Smooth muscle cell (in vitro differentiated cells): ENCODE data around the gene MFF. TPM values are rescaled to one million over a fixed set of nuclear protein-coding genes. Genes with fewer than 3 reads are reported as not detected.

Experiments
- DNase-seq: peaks from one replicate; lab custom pipeline; 2025; ENCODE audit not compliant: unreplicated experiment; lab: John Stamatoyannopoulos, UW
- H2AFZ ChIP-seq: fragments of 200-600 bp; sonication (generic); 2 replicates; pipeline ENCODE4 v1.6.0; 2016; ENCODE audit warnings: antibody characterized with exemption, low read depth, mild to moderate bottlenecking
- H3F3A ChIP-seq: fragments of 200-600 bp; sonication (generic); 2 replicates; pipeline ENCODE4 v1.6.0; 2017; ENCODE audit warnings: antibody characterized with exemption, low read depth
- H3K27ac ChIP-seq: fragments of 200-600 bp; sonication (generic); 2 replicates; pipeline ENCODE4 v1.5.1; 2016; ENCODE audit warnings: low read depth, mild to moderate bottlenecking
- H3K27me3 ChIP-seq: fragments of 200-600 bp; sonication (generic); 2 replicates; pipeline ENCODE4 v1.6.1; 2016; ENCODE audit warnings: low read depth, mild to moderate bottlenecking
- H3K36me3 ChIP-seq: fragments of 200-600 bp; sonication (generic); 2 replicates; pipeline ENCODE4 v1.5.1; 2016; ENCODE audit warnings: low read depth
- H3K4me1 ChIP-seq: fragments of 200-600 bp; sonication (generic); 2 replicates; pipeline ENCODE4 v1.5.1; 2016; ENCODE audit warnings: low read depth
- H3K4me2 ChIP-seq: fragments of 200-600 bp; sonication (generic); 2 replicates; pipeline ENCODE4 v1.6.0; 2016; ENCODE audit warnings: mild to moderate bottlenecking
- H3K4me3 ChIP-seq: fragments of 200-600 bp; sonication (generic); 2 replicates; pipeline ENCODE4 v1.5.1; 2016; ENCODE audit warnings: mild to moderate bottlenecking
- H3K79me2 ChIP-seq: fragments of 200-600 bp; sonication (generic); 2 replicates; pipeline ENCODE4 v1.6.0; 2016; ENCODE audit warnings: low read depth, mild to moderate bottlenecking
- H3K9ac ChIP-seq: fragments of 200-600 bp; sonication (generic); 2 replicates; pipeline ENCODE4 v1.6.0; 2016; ENCODE audit warnings: low read depth
- H3K9me3 ChIP-seq: fragments of 200-600 bp; sonication (generic); replicated peaks from 2 replicates; pipeline ENCODE4 v1.5.1; 2016; ENCODE audit warnings: low read depth
- H4K20me1 ChIP-seq: fragments of 200-600 bp; sonication (generic); 2 replicates; pipeline ENCODE4 v1.6.0; 2016; ENCODE audit warnings: low read depth
- WGBS: methylation state at CpG from one replicate; pipeline ENCODE4 v1.1.7; 2016; ENCODE audit warnings: low lambda C conversion rate; 5-methylcytosine and 5-hydroxymethylcytosine counted together
- polyA plus RNA-seq: library from polyadenylated mRNA; unstranded; fragments of >200 nt; fragmentation: Nextera tagmentation; extraction: Ambion mirVana; gene quantifications from 2 replicates; pipeline ENCODE4 v1.2.1, GENCODE V29; 2016
- total RNA-seq: library from RNA; depleted of rRNA; stranded (reverse); fragments of >200 nt; gene quantifications from 2 replicates; pipeline ENCODE4 v1.2.3, GENCODE V29; 2014
- TF ChIP-seq, protein P1 (sequence below): fragments of 200-600 bp; sonication (generic); IDR thresholded peaks from 2 replicates; pipeline ENCODE4 v1.5.1; 2017; ENCODE audit warnings: borderline replicate concordance, mild to moderate bottlenecking, antibody characterized with exemption; ENCODE audit not compliant: insufficient read depth, poor library complexity, severe bottlenecking

The MFF gene
- total and polyA plus RNA-seq, 2 experiments from 2014 or later: 106 to 121 TPM

DNA sequence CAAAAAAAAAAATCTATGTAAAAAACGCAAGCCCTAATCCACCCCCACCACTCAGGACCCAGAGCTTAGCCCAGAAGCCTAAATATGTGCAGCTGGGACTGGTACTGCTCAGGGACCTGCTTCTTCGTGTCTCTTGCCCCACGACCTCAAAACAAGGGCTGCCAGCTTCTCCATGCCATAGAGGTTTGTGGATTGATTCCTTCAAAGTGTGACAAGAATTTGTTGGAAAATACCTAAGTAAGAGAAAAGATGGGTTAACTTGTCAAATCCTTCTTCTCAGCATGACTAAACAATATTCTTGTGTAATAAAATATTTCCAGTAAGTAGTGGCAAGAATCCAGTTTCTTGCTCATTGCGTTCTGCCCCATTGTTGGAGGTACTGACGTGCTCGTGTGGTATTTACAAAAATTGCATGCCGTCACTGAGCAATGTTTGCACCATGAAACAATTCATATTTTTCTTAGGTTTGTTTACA is 63.5 kb downstream of the MFF start:
- Histone ChIP-seq H3F3A (no peaks in the 10 kb centered on the region), H3K36me3 (no peaks in the 10 kb centered on the region), H3K9ac (no peak overlapping the region), H3K4me3 (no peak overlapping the region), H2AFZ (no peak overlapping the region), H3K79me2 (no peaks in the 10 kb centered on the region), H3K4me1 (no peaks in the 10 kb centered on the region), H3K9me3 (no peaks in the 10 kb centered on the region), H3K4me2 (no peak overlapping the region), H3K27me3 (no peaks in the 10 kb centered on the region), H3K27ac (no peak overlapping the region), H4K20me1 (no peaks in the 10 kb centered on the region)
- 95% methylated on average over 7 of the region's 7 CpGs for WGBS
- no peak for DNase-seq
- TF ChIP-seq, protein P1, sequence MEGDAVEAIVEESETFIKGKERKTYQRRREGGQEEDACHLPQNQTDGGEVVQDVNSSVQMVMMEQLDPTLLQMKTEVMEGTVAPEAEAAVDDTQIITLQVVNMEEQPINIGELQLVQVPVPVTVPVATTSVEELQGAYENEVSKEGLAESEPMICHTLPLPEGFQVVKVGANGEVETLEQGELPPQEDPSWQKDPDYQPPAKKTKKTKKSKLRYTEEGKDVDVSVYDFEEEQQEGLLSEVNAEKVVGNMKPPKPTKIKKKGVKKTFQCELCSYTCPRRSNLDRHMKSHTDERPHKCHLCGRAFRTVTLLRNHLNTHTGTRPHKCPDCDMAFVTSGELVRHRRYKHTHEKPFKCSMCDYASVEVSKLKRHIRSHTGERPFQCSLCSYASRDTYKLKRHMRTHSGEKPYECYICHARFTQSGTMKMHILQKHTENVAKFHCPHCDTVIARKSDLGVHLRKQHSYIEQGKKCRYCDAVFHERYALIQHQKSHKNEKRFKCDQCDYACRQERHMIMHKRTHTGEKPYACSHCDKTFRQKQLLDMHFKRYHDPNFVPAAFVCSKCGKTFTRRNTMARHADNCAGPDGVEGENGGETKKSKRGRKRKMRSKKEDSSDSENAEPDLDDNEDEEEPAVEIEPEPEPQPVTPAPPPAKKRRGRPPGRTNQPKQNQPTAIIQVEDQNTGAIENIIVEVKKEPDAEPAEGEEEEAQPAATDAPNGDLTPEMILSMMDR: no peak

DNA sequence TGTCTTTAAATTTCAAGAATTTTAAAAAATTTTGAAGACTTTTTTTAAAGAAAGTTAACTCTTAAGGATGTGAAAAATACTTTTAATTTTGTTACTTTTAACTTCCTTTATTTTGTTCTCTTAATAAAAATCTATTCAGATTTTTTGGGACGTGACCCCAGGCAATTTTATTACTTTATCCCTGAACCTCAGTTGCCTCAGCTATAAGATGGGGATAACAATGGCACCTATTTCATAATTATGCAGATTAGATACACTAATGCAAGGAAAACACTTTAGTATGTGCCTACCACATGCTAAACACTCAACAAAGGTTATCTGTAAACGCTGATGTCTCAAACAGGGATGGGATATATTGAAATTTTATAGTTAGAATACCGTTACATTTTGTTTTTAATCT is 64.2 kb downstream of the MFF start:
- TF ChIP-seq, protein P1: no peak
- H3K27ac ChIP-seq: no peak overlapping the region
- no peak overlapping the region for H3K9ac ChIP-seq

DNA sequence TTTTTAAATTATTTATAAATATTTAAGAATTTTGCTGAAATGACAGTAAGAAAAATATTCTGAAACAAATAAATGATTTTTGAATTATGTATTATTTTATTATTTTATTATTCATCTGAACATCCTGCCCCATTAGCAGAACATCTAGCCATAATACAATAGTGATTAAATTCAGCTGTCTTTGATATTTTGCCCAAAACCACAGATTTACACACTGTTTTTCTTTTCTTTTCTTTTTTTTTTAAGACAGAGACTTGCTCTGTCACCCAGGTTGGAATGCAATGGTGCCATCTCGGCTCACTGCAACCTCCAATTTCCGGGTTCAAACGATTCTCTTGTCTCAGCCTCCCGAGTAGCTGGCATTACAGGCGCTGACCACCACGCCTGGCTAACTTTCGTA is 64.6 kb downstream of the MFF start:
- 95% methylated on average over 7 of the region's 7 CpGs for WGBS
- H3F3A ChIP-seq: no peaks in the 10 kb centered on the region
- H3K27me3 ChIP-seq: no peaks in the 10 kb centered on the region
- H3K4me2 ChIP-seq: no peak overlapping the region
- TF ChIP-seq, protein P1: no peak
- no peak overlapping the region for H3K4me3 ChIP-seq
- H3K4me1 ChIP-seq: no peaks in the 10 kb centered on the region
- H4K20me1 ChIP-seq: no peaks in the 10 kb centered on the region
- no peak overlapping the region for H2AFZ ChIP-seq
- H3K9me3 ChIP-seq: no peaks in the 10 kb centered on the region
- DNase-seq: no peak
- H3K9ac ChIP-seq: no peak overlapping the region
- no peak overlapping the region for H3K27ac ChIP-seq
- H3K79me2 ChIP-seq: no peaks in the 10 kb centered on the region
- no peaks in the 10 kb centered on the region for H3K36me3 ChIP-seq

More for the DNA sequence above, 64.2 kb downstream of the MFF start:
- Histone ChIP-seq H3K4me3 (no peak overlapping the region), H2AFZ (no peak overlapping the region), H3K79me2 (no peaks in the 10 kb centered on the region), H4K20me1 (no peaks in the 10 kb centered on the region), H3K27me3 (no peaks in the 10 kb centered on the region), H3F3A (no peaks in the 10 kb centered on the region), H3K9me3 (no peaks in the 10 kb centered on the region), H3K4me1 (no peaks in the 10 kb centered on the region), H3K36me3 (no peaks in the 10 kb centered on the region), H3K4me2 (no peak overlapping the region)
- WGBS: 95% methylated on average over 3 of the region's 3 CpGs
- no peak for DNase-seq

DNA sequence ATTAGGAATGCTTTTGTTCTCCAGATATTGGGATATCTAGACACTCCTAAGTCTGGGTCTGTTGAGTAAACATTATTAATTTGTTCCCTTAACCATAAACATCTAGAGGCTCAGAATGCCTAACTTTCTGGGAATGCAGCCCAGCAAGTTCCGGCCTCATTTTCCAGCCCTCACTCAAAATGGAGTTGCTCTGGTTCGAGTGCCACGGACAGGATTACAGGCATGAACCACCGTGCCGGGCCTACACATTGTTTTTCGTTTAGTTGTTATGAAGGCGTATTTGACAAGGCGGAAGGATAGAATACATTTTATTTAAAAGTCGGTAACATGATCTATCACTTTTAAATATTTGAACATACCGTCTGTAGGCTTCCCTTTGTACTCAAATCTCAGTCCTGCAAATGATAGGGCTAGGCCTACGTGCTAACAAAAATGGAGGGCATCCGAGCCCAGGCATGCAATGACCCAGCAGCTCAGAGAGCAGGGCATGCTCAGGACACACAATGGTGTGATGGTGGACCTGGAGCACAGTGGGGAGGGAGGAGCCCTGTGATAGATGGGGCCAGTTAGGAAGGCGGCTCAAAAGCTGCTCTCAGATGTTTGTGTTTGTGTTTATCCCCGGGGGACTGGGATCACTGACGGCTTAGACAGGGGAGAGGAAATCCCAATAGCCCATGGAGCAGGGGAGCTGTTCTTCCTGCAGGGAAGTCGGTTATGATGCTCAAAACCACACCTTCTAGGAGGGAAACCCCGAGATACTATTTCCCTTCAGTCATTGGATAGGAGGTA is 65.6 kb downstream of the MFF start:
- Histone ChIP-seq H2AFZ (no peak overlapping the region), H3K9ac (no peak overlapping the region), H3K4me3 (no peak overlapping the region), H3K36me3 (no peaks in the 10 kb centered on the region), H3F3A (no peaks in the 10 kb centered on the region), H4K20me1 (no peaks in the 10 kb centered on the region), H3K4me1 (no peaks in the 10 kb centered on the region), H3K4me2 (no peak overlapping the region), H3K79me2 (no peaks in the 10 kb centered on the region), H3K27ac (no peak overlapping the region), H3K27me3 (no peaks in the 10 kb centered on the region), H3K9me3 (no peaks in the 10 kb centered on the region)
- TF ChIP-seq, protein P1: no peak
- 89% methylated on average over 17 of the region's 17 CpGs for WGBS
- no peak for DNase-seq
